HepG2 (cell line): ENCODE data around the gene CHCHD3.

Experiments
- ETV6 ChIP-seq: sonication (generic); formaldehyde crosslinking; conservative IDR thresholded peaks from 2 replicates; pipeline ENCODE4 v1.4.0; 2020; ENCODE audit warnings: missing genetic modification reagents
- ZNF12 ChIP-seq: sonication (generic); formaldehyde crosslinking; IDR thresholded peaks from 2 replicates; pipeline ENCODE4 v1.5.0; 2020; ENCODE audit warnings: missing genetic modification reagents

DNA sequence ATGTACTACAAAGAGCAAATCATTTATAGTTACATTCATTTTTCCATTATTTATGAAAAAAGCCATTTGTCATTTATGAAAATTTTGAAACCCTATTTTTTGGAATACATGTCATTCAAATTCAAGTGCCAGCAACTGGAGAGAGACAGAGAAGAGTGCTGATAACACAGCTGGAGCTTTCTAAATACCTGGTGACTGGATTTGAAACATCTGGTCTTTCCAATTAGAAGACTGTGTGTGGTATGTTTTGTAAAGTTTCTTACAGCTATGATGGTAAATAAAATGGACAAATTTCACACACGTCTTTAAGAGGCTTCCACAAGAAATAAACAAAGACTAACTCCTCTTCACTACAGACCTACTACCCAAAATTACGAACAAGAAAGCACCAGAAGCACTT, 56.8 kb downstream of the CHCHD3 start:
- no peak for TF ChIP-seq ZNF12 (CRISPR knock-in tag)
- TF ChIP-seq ETV6 (CRISPR knock-in tag) = no peak
